HG02943 (cell line): ENCODE measurements around the gene ZKSCAN1.
"Not testable (repeated sequence)": the region's sequence is repeated elsewhere in the genome, so short reads cannot be mapped to it uniquely, and the experiment has no call there.

Experiments used
- ATAC-seq: cut with Tn5 transposase; IDR thresholded peaks from one replicate; pipeline ENCODE4 v1.9.1; 2021; ENCODE audit warnings: mild to moderate bottlenecking, low read depth, moderate library complexity; ENCODE audit not compliant: unreplicated experiment

Gene ZKSCAN1

GRCh38 chr7:99997545-99998137 is 17.8 kb upstream of the ZKSCAN1 start:
- ATAC-seq, result no peak

GRCh38 chr7:100000239-100000638 is 15.2 kb upstream of the ZKSCAN1 start:
- ATAC-seq, result no peak

DNA sequence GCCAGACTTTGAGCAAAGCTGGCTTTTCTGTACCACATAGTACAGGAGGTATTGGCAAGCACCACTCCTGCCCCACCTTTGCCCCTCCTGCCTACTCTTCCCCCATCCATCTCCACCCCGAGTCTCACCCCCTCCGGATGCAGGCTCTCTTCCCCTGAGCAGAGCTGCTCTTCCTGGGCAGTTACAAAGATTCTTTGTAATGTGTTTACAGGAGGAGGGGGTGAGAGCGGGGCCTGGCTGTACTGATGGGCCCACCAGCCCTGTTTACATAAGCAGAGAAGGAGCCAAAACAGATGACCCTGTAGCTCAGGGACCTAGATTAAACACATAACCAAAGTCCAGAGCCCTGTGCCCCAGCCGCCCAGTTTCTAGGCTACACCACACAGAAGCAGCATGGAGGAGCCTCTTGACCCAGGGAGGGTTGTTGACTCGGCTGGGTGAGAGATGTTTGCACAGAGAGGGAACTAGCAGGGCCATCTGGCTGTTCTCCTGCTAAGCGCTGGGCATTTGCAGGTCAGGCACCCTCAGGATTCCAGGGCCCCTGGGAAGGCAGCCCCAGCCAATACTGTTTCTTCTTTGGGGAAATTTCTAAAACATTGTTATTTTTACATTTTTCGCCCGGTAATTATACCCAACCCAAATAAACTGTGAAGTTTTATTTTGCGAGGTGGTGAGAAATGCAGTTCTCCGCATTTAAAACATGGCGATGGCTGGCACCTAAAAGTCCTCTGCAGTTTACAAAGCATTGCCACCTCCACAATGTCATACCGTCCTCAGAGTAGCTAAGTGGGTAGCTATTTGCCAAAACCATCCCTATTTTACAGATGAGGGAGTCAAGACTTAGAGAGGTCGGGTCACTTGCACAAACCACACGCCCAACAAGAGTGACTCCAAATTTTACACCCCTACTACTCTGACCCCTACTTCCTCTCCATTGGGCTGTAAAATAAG is 11.4 kb upstream of the ZKSCAN1 start:
- no peak for ATAC-seq

GRCh38 chr7:100007887-100008286 is 7.5 kb upstream of the ZKSCAN1 start:
- ATAC-seq, result no peak

- ATAC-seq, result no peak
Measured at GRCh38 chr7:100008525-100008924, 6.9 kb upstream of the ZKSCAN1 start.

GRCh38 chr7:100009952-100010351 is 5.4 kb upstream of the ZKSCAN1 start:
- ATAC-seq, result not testable (repeated sequence)

- no peak for ATAC-seq
Measured at GRCh38 chr7:100010901-100011300, 4.5 kb upstream of the ZKSCAN1 start.

DNA sequence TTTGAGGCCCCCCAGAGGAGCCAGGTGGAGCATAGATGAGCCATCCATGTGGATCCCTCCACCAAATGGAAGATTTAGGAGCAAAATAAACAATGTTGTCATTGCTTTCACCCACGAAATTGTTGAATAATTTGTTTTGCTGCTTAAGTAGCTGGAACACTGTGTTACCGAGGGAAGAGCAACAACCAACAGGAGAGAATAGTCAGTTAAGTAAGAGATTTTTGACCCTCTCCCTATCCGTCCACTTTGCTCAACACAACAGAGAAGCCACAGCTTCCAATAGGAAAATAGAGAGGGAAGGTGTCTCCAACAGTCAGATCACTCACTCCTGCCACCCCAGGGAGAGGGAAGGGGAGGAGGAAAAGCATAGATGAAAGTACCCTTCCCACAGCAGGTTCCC is 3.9 kb upstream of the ZKSCAN1 start:
- no peak for ATAC-seq

- ATAC-seq, result not testable (repeated sequence)
Measured at GRCh38 chr7:100012385-100013327, 2.7 kb upstream of the ZKSCAN1 start.

DNA sequence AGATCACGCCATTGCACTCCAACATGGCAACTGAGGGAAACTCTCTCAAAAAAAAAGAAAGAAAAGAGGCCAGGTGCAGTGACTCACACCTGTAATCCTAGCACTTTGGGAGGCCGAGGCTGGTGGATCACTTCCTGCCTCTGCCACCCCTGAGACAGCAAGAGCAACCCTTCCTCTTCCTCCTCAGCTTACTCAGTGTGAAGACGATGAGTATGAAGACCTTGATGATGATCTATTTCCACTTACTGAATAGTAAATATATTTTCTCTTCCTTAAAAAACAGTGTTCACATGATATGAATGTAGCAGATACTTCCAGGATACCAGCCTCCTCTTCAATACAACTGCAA is 2.1 kb upstream of the ZKSCAN1 start:
- ATAC-seq, result no peak

GRCh38 chr7:100016215-100016901 is 962 bp downstream of the ZKSCAN1 start:
- no peak for ATAC-seq

- no peak for ATAC-seq
Measured at GRCh38 chr7:100017300-100017699, 1.9 kb downstream of the ZKSCAN1 start.

- ATAC-seq, result no peak
Measured at GRCh38 chr7:100017875-100018274, 2.5 kb downstream of the ZKSCAN1 start.

- no peak for ATAC-seq
Measured at GRCh38 chr7:100019908-100020307, 4.5 kb downstream of the ZKSCAN1 start.

- no peak for ATAC-seq
Measured at GRCh38 chr7:100021297-100021696, 5.9 kb downstream of the ZKSCAN1 start.

DNA sequence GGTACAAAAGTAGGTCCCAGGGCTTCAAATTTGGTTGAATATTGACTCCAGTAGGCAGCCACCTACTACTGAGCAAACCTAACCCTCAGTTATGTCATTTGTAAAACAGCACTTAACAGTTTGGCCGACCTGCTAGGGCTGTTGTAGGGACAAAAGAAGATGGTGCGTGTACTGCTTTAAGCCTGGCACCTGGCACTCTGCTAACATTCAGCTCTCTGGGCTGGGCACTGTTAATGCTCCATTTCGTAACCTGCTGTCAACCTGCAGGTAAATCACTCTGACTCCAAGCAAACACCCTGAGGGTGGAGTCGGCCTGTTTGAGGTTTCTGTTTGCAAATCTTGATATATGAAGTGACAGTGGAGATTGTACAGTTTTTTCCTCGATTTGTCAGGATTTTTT is 7.2 kb downstream of the ZKSCAN1 start:
- no peak for ATAC-seq

GRCh38 chr7:100023526-100023925 is 8.1 kb downstream of the ZKSCAN1 start:
- ATAC-seq, result no peak

- no peak for ATAC-seq
Measured at GRCh38 chr7:100024020-100024619, 8.7 kb downstream of the ZKSCAN1 start.

GRCh38 chr7:100027197-100027596 is 11.8 kb downstream of the ZKSCAN1 start:
- ATAC-seq, result no peak

DNA sequence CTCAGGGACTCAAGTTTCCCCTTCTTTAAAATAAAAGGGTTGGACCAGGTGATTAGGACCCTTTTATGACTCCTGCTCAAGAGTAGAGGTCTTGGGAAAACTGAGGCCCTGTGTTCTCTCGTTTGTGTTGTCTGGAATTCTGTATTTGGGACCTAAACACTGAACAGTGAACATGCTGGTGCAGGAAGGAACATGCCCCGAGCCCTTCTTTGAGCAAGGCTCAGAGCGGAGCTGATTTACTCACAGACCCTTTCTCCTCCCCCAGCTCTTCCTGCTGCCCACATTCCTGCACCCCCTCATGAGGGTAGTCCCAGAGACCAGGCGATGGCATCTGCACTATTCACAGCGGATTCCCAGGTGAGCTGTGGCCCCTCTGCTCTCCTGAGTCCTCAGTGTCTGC is 14.2 kb downstream of the ZKSCAN1 start:
- ATAC-seq, result no peak
